ENCODE data around the gene AFDN.

GRCh38 chr6:168007592-168008338, 181.1 kb downstream of the AFDN start:
- TF ChIP-seq L3MBTL2 (conservative IDR thresholded peaks at IDR 0.05) (no peak), SP1 (IDR thresholded peaks at IDR 0.05) (no peak), ELF4 (IDR thresholded peaks at IDR 0.05) (no peak), BHLHE40 (IDR thresholded peaks at IDR 0.05; ENCODE audit: borderline replicate concordance) (no peak), FOXM1 (IDR thresholded peaks at IDR 0.05; ENCODE audit: borderline replicate concordance) (no peak), HDGF (IDR thresholded peaks at IDR 0.05; ENCODE audit: borderline replicate concordance) (no peak), CTBP1 (IDR thresholded peaks at IDR 0.05; ENCODE audit: borderline replicate concordance) (no peak), TARDBP (IDR thresholded peaks at IDR 0.05) (no peak)
